ENCODE results near the gene FOXP4.

The FOXP4 gene

DNA sequence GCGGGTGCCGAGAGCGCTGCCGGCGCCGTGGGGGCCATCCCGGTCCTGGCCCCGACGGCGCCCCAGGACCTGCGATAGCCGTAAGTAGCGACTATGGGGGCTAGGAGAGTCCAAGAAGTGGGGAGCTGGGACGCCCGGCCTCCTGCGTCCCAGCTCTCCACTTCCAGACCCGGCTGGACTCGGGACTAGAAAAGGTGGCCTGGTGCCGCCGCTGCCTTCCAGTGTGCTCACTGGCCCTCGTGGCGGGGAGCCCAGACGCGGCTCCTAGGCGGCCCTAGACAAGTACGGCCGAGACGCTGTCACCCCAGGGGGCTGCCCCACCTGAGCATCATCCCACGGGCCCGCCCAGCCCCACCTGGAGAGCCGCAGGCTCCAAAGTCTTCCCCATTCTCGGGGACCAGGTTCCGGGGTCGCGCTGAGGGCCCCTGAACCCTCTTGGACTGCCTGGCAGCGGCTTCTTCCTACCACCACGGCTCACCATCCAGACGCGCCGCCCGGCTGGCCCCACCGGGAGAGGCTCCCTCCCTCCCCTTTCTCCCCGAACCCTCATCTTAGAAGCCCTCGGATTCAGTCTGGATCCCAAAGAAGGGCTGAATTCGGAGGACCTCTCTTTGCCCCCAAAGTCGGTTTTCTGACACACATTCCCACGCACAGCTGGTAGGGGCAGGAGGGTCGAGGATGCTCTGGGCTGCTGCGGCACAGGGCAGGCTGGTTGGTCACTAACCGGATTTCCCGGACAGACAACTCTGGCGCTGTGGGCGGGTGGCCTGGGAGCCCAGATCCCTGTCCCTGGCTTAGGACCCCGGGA, 91.2 kb downstream of the FOXP4 start:
- peaks cover 74% of the 10 kb centered on the region for H3K4me1 Mint-ChIP-seq
- no peaks in the 10 kb centered on the region for H3K9me3 Mint-ChIP-seq
- H3K27me3 Mint-ChIP-seq (ENCODE audit: low read depth), result peaks cover 39% of the 10 kb centered on the region
- H3K36me3 Mint-ChIP-seq (ENCODE audit: low read depth), result peaks cover 14% of the 10 kb centered on the region
- TF ChIP-seq, protein P1, sequence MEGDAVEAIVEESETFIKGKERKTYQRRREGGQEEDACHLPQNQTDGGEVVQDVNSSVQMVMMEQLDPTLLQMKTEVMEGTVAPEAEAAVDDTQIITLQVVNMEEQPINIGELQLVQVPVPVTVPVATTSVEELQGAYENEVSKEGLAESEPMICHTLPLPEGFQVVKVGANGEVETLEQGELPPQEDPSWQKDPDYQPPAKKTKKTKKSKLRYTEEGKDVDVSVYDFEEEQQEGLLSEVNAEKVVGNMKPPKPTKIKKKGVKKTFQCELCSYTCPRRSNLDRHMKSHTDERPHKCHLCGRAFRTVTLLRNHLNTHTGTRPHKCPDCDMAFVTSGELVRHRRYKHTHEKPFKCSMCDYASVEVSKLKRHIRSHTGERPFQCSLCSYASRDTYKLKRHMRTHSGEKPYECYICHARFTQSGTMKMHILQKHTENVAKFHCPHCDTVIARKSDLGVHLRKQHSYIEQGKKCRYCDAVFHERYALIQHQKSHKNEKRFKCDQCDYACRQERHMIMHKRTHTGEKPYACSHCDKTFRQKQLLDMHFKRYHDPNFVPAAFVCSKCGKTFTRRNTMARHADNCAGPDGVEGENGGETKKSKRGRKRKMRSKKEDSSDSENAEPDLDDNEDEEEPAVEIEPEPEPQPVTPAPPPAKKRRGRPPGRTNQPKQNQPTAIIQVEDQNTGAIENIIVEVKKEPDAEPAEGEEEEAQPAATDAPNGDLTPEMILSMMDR (IDR thresholded peaks at IDR 0.05; ENCODE audit: unreplicated experiment in 3 of 3), result no peak
- peak overlapping the region; percentile 91 to 97 (median 93) for H3K4me3 Mint-ChIP-seq
- H3K27ac Mint-ChIP-seq, result peak overlapping the region; percentile 97 to 100 (median 98)

DNA sequence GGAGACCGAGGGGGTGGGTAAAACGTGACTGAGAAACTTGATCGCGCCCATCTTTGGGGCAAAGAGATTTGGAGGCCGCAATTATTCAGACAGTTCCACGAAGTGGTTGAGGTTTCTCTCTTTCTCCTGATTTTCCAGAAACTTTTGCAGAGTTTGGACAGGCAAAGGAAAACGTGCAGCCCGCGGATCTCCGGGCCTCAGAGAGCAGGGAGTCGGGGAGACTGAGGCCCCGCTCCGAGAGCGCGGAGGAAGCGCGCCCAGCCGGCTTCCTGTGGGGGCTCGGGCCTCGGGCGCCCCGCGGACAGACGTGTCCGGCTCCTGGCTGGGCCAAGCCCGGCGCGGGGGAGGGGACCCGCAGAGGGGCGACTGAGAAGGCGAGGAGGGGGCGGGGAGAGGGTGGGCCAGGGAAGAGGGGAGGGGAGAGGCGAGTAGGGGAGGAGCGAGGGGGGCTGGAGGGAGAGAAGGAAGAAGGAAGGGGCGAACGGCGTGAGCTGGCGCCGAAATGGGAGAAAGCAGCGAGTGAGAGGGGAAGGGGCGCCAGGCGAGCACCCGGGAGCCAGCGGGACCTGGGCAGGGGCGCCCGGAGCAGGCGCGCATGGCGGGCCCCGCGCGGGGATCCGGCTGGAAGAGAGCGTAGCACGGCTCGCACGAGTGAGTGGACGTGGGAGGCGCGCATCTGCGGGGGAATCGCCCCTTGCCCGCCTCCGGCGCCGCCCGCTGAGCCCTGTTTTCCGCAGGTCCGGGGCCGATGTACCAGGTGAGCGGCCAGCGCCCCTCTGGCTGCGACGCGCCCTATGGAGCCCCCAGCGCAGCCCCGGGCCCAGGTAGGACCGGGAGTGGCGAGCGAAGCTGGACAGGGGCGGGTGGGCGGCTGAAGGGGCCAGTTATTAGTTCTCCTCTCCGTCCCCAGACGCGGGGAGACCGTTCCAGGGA, 92.1 kb downstream of the FOXP4 start, which contains the start of gene MDFI:
MDFI (plus strand) TSS at position 467 of the 933 bp plus-strand sequence; CDS start at position 749, 282 bp downstream.
- TF ChIP-seq, protein P1 (IDR thresholded peaks at IDR 0.05; ENCODE audit: unreplicated experiment in 3 of 3), result no peak
- H3K27me3 Mint-ChIP-seq (ENCODE audit: low read depth), result peaks cover 37% of the 10 kb centered on the region
- peak within 1 kb of the TSS; percentile 91 to 97 (median 93) for H3K4me3 Mint-ChIP-seq
- H3K27ac Mint-ChIP-seq, result peak within 1 kb of the TSS; percentile 97 to 100 (median 99)
- H3K9me3 Mint-ChIP-seq, result no peaks in the 10 kb centered on the region
- peaks cover 21% of the 10 kb centered on the region for H3K36me3 Mint-ChIP-seq (ENCODE audit: low read depth)
- H3K4me1 Mint-ChIP-seq, result peaks cover 75% of the 10 kb centered on the region

- TF ChIP-seq, protein P1 (IDR thresholded peaks at IDR 0.05; ENCODE audit: unreplicated experiment in 3 of 3), result no peak
- Mint-ChIP-seq H3K27me3 (ENCODE audit: low read depth) (peaks cover 37% of the 10 kb centered on the region), H3K9me3 (no peaks in the 10 kb centered on the region), H3K27ac (peak overlapping the region; percentile 97 to 100 (median 99)), H3K36me3 (ENCODE audit: low read depth) (peaks cover 22% of the 10 kb centered on the region), H3K4me3 (peak overlapping the region; percentile 91 to 97 (median 93)), H3K4me1 (peaks cover 75% of the 10 kb centered on the region)
These were observed 93.0 kb downstream of the FOXP4 start for GRCh38 chr6:41638935-41639808.

GRCh38 chr6:41639809-41640371, 93.7 kb downstream of the FOXP4 start:
- H3K9me3 Mint-ChIP-seq, result no peaks in the 10 kb centered on the region

More at GRCh38 chr6:41639809-41640371, 93.7 kb downstream of the FOXP4 start:
- H3K4me1 Mint-ChIP-seq, result peaks cover 75% of the 10 kb centered on the region
- H3K27me3 Mint-ChIP-seq (ENCODE audit: low read depth), result peaks cover 30% of the 10 kb centered on the region
- TF ChIP-seq, protein P1 (IDR thresholded peaks at IDR 0.05; ENCODE audit: unreplicated experiment in 3 of 3), result no peak
- H3K36me3 Mint-ChIP-seq (ENCODE audit: low read depth), result peaks cover 26% of the 10 kb centered on the region
- peak overlapping the region; percentile 97 to 100 (median 99) for H3K27ac Mint-ChIP-seq
- H3K4me3 Mint-ChIP-seq, result peak overlapping the region; percentile 91 to 97 (median 93)
